ENCODE results near the gene TIPIN.

The TIPIN gene

GRCh38 chr15:66386204-66387123, 30.0 kb upstream of the TIPIN start, which contains the start of gene MAP2K1:
MAP2K1 (plus strand) TSS chr15:66386912; CDS start chr15:66387348, 436 bp downstream.
- Histone ChIP-seq H3K4me3 (ENCODE audit: low read depth, low read length) (peak within 1 kb of the TSS; percentile 88), H3K9me3 (ENCODE audit: control insufficient read depth, insufficient read depth, low read depth, low read length) (no peaks in the 10 kb centered on the region), H3K4me1 (ENCODE audit: control insufficient read depth, insufficient read depth, low read length) (peaks cover 5% of the 10 kb centered on the region; the same call in 1 of the 2 replicates), H3K36me3 (ENCODE audit: control insufficient read depth in 2 of 2, insufficient read depth in 1 of 2, low read length in 2 of 2) (peaks cover 0 to 18% of the 10 kb centered on the region in 2 experiments; a peak in 2 of 3 replicates), H3K27ac (ENCODE audit: extremely low read depth, low read depth, low read length) (peak within 1 kb of the TSS; percentile 83)
- ChIA-PET CTCF (interaction anchor here (0.6 to 4.8 kb wide), 12 partner anchors 9 to 465 kb away, joined by 3 to 58 read pairs (median 4); partner anchors contain the start of gene SNAPC5), POLR2A (interaction anchor here (0.5 to 3.2 kb wide), 20 partner anchors 10 to 595 kb away, joined by 3 to 26 read pairs (median 4); partner anchors contain the start of genes RPL4, SNAPC5, TIPIN and ZWILCH)
- TF ChIP-seq MYNN (tag by site-specific recombination; IDR thresholded peaks at IDR 0.05; ENCODE audit: borderline replicate concordance) (peak; percentile 21; the same call in 1 of the 2 replicates), ZNF350 (tag by site-specific recombination; IDR thresholded peaks at IDR 0.05) (no peak), YY1 (tag by site-specific recombination; IDR thresholded peaks at IDR 0.05) (no peak), ZNF341 (tag by site-specific recombination; IDR thresholded peaks at IDR 0.05; ENCODE audit: low read depth) (no peak), ZNF433 (tag by site-specific recombination; IDR thresholded peaks at IDR 0.05; ENCODE audit: low read depth) (no peak), SP3 (tag by site-specific recombination; IDR thresholded peaks at IDR 0.05) (peak; percentile 99), SCRT2 (tag by site-specific recombination; IDR thresholded peaks at IDR 0.05) (peak; percentile 84), ZNF2 (tag by site-specific recombination; IDR thresholded peaks at IDR 0.05) (peak; percentile 80), ZSCAN23 (tag by site-specific recombination; IDR thresholded peaks at IDR 0.05) (no peak; the same call in 1 of the 2 replicates), ZNF146 (tag by site-specific recombination; IDR thresholded peaks at IDR 0.05) (no peak), PBX3 (CRISPR knock-in tag; IDR thresholded peaks at IDR 0.05) (peak; percentile 91; the same call in 1 of the 2 replicates), ZFHX2 (tag by site-specific recombination; conservative IDR thresholded peaks at IDR 0.05) (peak; percentile 91), ZNF843 (tag by site-specific recombination; IDR thresholded peaks at IDR 0.05) (peak; percentile 77), ZNF211 (tag by site-specific recombination; IDR thresholded peaks at IDR 0.05; ENCODE audit: low read depth) (no peak), SCRT1 (tag by site-specific recombination; IDR thresholded peaks at IDR 0.05; ENCODE audit: borderline replicate concordance) (peak; percentile 75), YY2 (tag by site-specific recombination; IDR thresholded peaks at IDR 0.05) (peak; percentile 41; the same call in 1 of the 2 replicates), MZF1 (tag by site-specific recombination; IDR thresholded peaks at IDR 0.05; ENCODE audit: borderline replicate concordance) (no peak; the same call in 1 of the 2 replicates), ZNF514 (tag by site-specific recombination; IDR thresholded peaks at IDR 0.05) (no peak), INSM2 (tag by site-specific recombination; IDR thresholded peaks at IDR 0.05) (peak; percentile 42; the same call in 1 of the 2 replicates), ZNF449 (tag by site-specific recombination; IDR thresholded peaks at IDR 0.05) (0 out of 2 replicates have a peak, but pooled peaks have one; percentile 47), ZBTB26 (tag by site-specific recombination; optimal IDR thresholded peaks at IDR 0.05) (peak; percentile 88), ZNF10 (tag by site-specific recombination; IDR thresholded peaks at IDR 0.05) (peak; percentile 62; the same call in 1 of the 2 replicates), HIC1 (tag by site-specific recombination; IDR thresholded peaks at IDR 0.05) (no peak), ZNF548 (tag by site-specific recombination; IDR thresholded peaks at IDR 0.05) (no peak), KLF7 (tag by site-specific recombination; IDR thresholded peaks at IDR 0.05; ENCODE audit: borderline replicate concordance) (peak; percentile 60; the same call in 1 of the 2 replicates), ZNF24 (tag by site-specific recombination; IDR thresholded peaks at IDR 0.05) (peak; percentile 72; the same call in 1 of the 2 replicates), ZNF558 (tag by site-specific recombination; IDR thresholded peaks at IDR 0.05) (0 out of 2 replicates have a peak, but pooled peaks have one; percentile 11), ZNF621 (tag by site-specific recombination; IDR thresholded peaks at IDR 0.05) (no peak), ZNF391 (tag by site-specific recombination; IDR thresholded peaks at IDR 0.05; ENCODE audit: borderline replicate concordance, low read depth) (peak; percentile 66; the same call in 1 of the 2 replicates)
